Cardiac muscle cell (in vitro differentiated cells and primary cell): Measurements from ENCODE around the gene APOM. TPM values are rescaled to one million over a fixed set of nuclear protein-coding genes. Genes with fewer than 3 reads are reported as not detected.

Experiments
- DNase-seq, 2 donors: peaks; one replicate each; pipeline versions ENCODE4 v3.0.0 to v3.0.0-alpha.2; 2010 to 2017; ENCODE audit warnings: low read depth in 1 of 2, low spot score in 1 of 2
- H3K27ac ChIP-seq: fragments of 200-600 bp; sonication (generic); 2 replicates; pipeline ENCODE4 v1.5.1; 2016
- H3K27me3 ChIP-seq: fragments of 200-600 bp; sonication (generic); 2 replicates; pipeline ENCODE4 v1.6.0; 2016; ENCODE audit warnings: control low read depth
- H3K36me3 ChIP-seq: fragments of 200-600 bp; sonication (generic); 2 replicates; pipeline ENCODE4 v1.5.1; 2016; ENCODE audit warnings: control low read depth
- H3K4me1 ChIP-seq: fragments of 200-600 bp; sonication (generic); 2 replicates; pipeline ENCODE4 v1.8.1; 2017; ENCODE audit warnings: low read depth, mild to moderate bottlenecking, mixed run types
- H3K4me3 ChIP-seq: fragments of 200-600 bp; sonication (generic); 2 replicates; pipeline ENCODE4 v1.5.1; 2016; ENCODE audit warnings: mild to moderate bottlenecking
- H3K9me3 ChIP-seq: fragments of 200-600 bp; sonication (generic); 2 replicates; pipeline ENCODE4 v1.5.1; 2017; ENCODE audit warnings: low read depth, mild to moderate bottlenecking, control low read depth
- polyA plus RNA-seq: library from polyadenylated mRNA; unstranded; fragments of >200 nt; fragmentation: Nextera tagmentation; extraction: Ambion mirVana; gene quantifications from 2 replicates; pipeline ENCODE4 v1.2.1, GENCODE V29; 2016
- total RNA-seq: library from RNA; depleted of rRNA; stranded (reverse); fragments of >200 nt; gene quantifications from 2 replicates; pipeline ENCODE4 v1.2.3, GENCODE V29; 2016
- TF ChIP-seq, protein P1 (sequence below): IDR thresholded peaks from 2 replicates; pipeline ENCODE4 v1.5.1; 2012; ENCODE audit warnings: low read depth, mild to moderate bottlenecking, low read length

APOM gene
- total and polyA plus RNA-seq, 2 experiments from 2014 or later = 2.3 to 3.5 TPM

DNA sequence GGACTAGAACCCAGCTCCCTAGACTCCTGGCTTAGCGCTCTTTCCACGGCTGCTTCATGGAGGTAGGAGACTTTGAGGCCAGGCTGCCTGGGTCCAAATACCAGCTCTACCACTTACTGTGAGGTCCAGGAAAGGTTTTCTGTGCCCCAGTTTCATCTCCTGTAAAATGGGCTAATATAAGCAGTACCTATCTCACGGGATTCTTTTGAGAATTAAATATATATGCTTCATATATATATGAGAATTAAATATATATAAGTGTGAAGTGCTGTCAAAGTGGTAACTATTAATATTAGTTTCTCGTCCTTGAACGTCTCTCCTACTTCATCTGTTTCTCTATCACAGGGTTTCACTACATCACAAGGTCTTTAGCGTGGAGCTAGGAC, 35.4 kb downstream of the APOM start:
- TF ChIP-seq, protein P1, sequence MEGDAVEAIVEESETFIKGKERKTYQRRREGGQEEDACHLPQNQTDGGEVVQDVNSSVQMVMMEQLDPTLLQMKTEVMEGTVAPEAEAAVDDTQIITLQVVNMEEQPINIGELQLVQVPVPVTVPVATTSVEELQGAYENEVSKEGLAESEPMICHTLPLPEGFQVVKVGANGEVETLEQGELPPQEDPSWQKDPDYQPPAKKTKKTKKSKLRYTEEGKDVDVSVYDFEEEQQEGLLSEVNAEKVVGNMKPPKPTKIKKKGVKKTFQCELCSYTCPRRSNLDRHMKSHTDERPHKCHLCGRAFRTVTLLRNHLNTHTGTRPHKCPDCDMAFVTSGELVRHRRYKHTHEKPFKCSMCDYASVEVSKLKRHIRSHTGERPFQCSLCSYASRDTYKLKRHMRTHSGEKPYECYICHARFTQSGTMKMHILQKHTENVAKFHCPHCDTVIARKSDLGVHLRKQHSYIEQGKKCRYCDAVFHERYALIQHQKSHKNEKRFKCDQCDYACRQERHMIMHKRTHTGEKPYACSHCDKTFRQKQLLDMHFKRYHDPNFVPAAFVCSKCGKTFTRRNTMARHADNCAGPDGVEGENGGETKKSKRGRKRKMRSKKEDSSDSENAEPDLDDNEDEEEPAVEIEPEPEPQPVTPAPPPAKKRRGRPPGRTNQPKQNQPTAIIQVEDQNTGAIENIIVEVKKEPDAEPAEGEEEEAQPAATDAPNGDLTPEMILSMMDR = no peak
- Histone ChIP-seq H3K4me3 (no peak overlapping the region), H3K27ac (no peak overlapping the region), H3K4me1 (no peaks in the 10 kb centered on the region), H3K27me3 (no peaks in the 10 kb centered on the region), H3K9me3 (no peaks in the 10 kb centered on the region), H3K36me3 (peaks cover 50% of the 10 kb centered on the region)
- no peak for DNase-seq

DNA sequence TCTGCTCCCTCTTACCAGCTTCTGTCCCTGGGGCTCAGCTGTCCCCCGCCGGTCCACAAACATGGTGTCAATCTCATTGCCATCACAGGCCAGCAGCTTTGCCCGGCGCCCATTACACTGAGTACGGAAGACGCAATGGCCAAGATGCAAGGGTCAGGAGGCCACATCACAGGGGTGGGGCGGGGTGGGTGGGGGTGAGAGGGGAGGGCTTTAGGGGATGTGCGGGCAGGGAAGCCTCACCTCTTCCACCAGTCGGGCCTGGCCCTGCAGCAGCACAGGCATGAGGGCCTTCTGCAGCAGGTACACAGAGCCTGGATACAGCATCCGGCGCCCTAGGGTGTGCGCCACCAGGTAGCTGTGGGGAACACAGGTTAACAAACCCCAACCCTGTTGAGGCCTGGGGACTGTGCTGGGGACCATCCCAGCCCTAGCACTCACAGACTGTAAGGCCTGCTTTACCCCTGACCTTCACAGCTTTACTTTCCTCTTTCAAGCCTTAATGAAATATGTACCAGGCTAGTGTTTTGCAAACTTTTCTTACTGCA, 35.9 kb downstream of the APOM start:
- Histone ChIP-seq H3K4me1 (no peaks in the 10 kb centered on the region), H3K9me3 (no peaks in the 10 kb centered on the region), H3K36me3 (peaks cover 50% of the 10 kb centered on the region), H3K27me3 (no peaks in the 10 kb centered on the region), H3K27ac (no peak overlapping the region), H3K4me3 (no peak overlapping the region)
- no peak for DNase-seq
- TF ChIP-seq, protein P1 = no peak

DNA sequence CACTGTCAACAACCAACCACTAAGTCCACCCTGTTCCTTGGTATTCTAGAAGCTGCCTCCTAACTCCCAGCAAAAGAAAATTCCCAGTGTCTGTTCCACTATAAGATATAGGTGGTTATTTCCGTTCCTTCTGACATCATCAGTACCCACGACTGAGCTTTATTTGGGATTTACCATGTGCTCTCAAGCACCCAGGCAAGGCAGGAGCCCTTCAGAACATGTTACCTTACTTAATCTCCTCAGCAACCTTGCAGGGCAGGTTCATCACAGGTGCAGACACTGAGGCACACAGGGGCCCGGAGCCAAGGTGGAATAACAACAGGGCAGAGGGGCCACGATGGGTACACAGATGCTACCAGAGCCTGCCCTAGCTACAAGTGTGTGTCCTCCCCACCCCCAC, 36.7 kb downstream of the APOM start:
- Histone ChIP-seq H3K9me3 (no peaks in the 10 kb centered on the region), H3K4me1 (no peaks in the 10 kb centered on the region), H3K27me3 (no peaks in the 10 kb centered on the region), H3K36me3 (peaks cover 44% of the 10 kb centered on the region), H3K4me3 (no peak overlapping the region), H3K27ac (no peak overlapping the region)
- DNase-seq = no peak
- TF ChIP-seq, protein P1 = no peak

DNA sequence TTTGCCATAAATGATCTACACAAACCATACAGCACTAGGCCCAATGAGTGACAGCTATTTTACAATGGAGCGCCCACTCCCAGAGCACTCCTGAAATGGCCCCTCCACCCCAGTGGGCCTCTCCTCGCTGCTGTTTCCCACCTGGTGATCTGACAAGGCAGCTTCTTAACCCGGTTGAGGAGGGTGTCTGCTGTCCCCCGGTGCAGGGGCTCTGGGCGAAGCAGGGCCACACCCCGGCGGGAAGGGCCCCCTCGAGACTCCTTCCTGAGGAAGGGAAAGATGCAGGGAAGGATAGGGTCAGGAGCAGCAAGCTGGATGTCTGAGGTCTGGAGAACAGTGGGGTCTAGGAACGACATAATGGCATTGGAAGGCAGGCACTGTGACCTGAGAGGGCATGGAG, 37.2 kb downstream of the APOM start:
- Histone ChIP-seq H3K9me3 (no peaks in the 10 kb centered on the region), H3K27me3 (no peaks in the 10 kb centered on the region), H3K36me3 (peaks cover 39% of the 10 kb centered on the region), H3K4me3 (no peak overlapping the region), H3K27ac (no peak overlapping the region), H3K4me1 (no peaks in the 10 kb centered on the region)
- TF ChIP-seq, protein P1 = no peak
- no peak for DNase-seq

DNA sequence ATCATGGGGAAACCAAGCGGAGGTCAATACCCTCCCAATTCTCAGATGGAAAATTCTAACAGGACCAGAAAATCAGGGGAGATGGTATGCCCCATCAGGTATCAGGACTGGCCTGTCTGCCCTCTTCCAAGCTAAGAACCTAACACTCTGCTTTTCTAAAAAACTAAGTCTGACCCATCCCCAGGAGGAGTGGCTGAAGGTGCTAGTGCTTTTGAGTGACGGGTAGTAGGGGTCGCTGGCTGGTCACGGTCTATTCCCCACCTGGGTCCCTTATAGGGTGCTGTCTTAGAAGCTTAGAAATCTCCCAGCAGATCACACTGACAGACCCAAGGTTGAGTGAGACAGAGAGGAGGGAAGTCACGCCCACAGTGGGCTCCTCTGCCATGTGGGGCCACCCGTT, 37.8 kb downstream of the APOM start:
- H3K9me3 ChIP-seq = no peaks in the 10 kb centered on the region
- TF ChIP-seq, protein P1 = no peak
- no peaks in the 10 kb centered on the region for H3K4me1 ChIP-seq
- H3K27me3 ChIP-seq = no peaks in the 10 kb centered on the region
- H3K27ac ChIP-seq = no peak overlapping the region
- H3K36me3 ChIP-seq = peaks cover 33% of the 10 kb centered on the region
- H3K4me3 ChIP-seq = no peak overlapping the region
- no peak for DNase-seq

DNA sequence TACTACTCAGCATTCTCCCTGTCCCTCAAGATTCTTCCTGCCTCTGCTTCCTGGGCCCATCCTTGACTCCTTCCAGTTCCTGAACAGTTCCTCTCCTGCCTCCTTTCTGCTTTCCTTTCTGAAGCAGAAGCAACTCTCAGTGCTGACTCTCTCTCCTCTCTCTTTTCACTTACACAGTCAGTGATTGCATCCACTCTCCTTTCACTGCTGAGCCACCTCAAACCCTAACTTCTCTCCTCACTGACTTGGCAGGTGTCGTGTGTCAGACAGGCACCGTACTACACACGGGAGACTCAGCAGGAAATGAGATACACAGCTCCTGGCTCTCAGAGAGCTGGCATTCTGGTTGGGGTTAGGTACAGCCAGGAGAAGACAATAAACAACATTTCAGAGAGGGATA, 41.9 kb downstream of the APOM start:
- Histone ChIP-seq H3K4me1 (peaks cover 8% of the 10 kb centered on the region), H3K9me3 (no peaks in the 10 kb centered on the region), H3K4me3 (no peak overlapping the region), H3K27me3 (no peaks in the 10 kb centered on the region), H3K36me3 (peaks cover 18% of the 10 kb centered on the region), H3K27ac (no peak overlapping the region)
- DNase-seq = no peak
- TF ChIP-seq, protein P1 = no peak
